Forelimb muscle (tissue), 1 donor: ENCODE data around the gene CROCC. TPM values are rescaled to one million over a fixed set of nuclear protein-coding genes. Genes with fewer than 3 reads are reported as not detected.
"Not testable (repeated sequence)": the region's sequence is repeated elsewhere in the genome, so short reads cannot be mapped to it uniquely, and the experiment has no call there.

Experiments
- DNase-seq: peaks from one replicate; pipeline ENCODE4 v3.0.0-alpha.2; 2013; ENCODE audit warnings: low read depth
- polyA plus RNA-seq: library from polyadenylated mRNA; unstranded; fragments of 120-200 nt; gene quantifications from one replicate; pipeline ENCODE4 v1.2.1, GENCODE V29; 2013; ENCODE audit not compliant: insufficient read length

Gene CROCC
- polyA plus RNA-seq = 22.9 TPM

GRCh38 chr1:16921391-16922185 is at the start of gene CROCC:
TSS of gene CROCC (plus strand) at chr1:16921931. CDS start at chr1:16922019, 88 bp downstream.
- DNase-seq = no peak

GRCh38 chr1:16872152-16873075 is 49.3 kb upstream of the CROCC start:
- DNase-seq = not testable (repeated sequence)

- DNase-seq = not testable (repeated sequence)
These were observed 48.5 kb upstream of the CROCC start for GRCh38 chr1:16873076-16873879.

GRCh38 chr1:16874968-16875765 is 46.6 kb upstream of the CROCC start:
- DNase-seq = not testable (repeated sequence)

- not testable (repeated sequence) for DNase-seq
These were observed 40.0 kb upstream of the CROCC start for GRCh38 chr1:16881742-16882141.

- DNase-seq = no peak
These were observed 38.7 kb upstream of the CROCC start for GRCh38 chr1:16882986-16883385.

- not testable (repeated sequence) for DNase-seq
These were observed 37.2 kb upstream of the CROCC start for GRCh38 chr1:16884487-16884886.

- DNase-seq = no peak
These were observed 34.7 kb upstream of the CROCC start for GRCh38 chr1:16886860-16887605.

- no peak for DNase-seq
These were observed 32.6 kb upstream of the CROCC start for GRCh38 chr1:16888860-16889816.

GRCh38 chr1:16890539-16891021 is 31.2 kb upstream of the CROCC start:
- DNase-seq = not testable (repeated sequence)

- not testable (repeated sequence) for DNase-seq
These were observed 30.7 kb upstream of the CROCC start for GRCh38 chr1:16891057-16891456.

GRCh38 chr1:16892978-16893525 is 28.7 kb upstream of the CROCC start:
- not testable (repeated sequence) for DNase-seq

- DNase-seq = not testable (repeated sequence)
These were observed 27.9 kb upstream of the CROCC start for GRCh38 chr1:16893796-16894195.

- DNase-seq = not testable (repeated sequence)
These were observed 27.4 kb upstream of the CROCC start for GRCh38 chr1:16894338-16894737.

- not testable (repeated sequence) for DNase-seq
These were observed 26.5 kb upstream of the CROCC start for GRCh38 chr1:16895233-16895597.

GRCh38 chr1:16895598-16896315 is 26.0 kb upstream of the CROCC start, which contains the start of gene RNU1-2:
TSS of gene RNU1-2 (plus strand) at chr1:16895980.
- peak; percentile 92 for DNase-seq

GRCh38 chr1:16896316-16897055 is 25.2 kb upstream of the CROCC start:
- not testable (repeated sequence) for DNase-seq
